Upper lobe of left lung (tissue), 4 donors: Measurements from ENCODE around the gene ATAD1.

Experiments used
- EP300 ChIP-seq, 4 donors: sonication (generic); formaldehyde crosslinking; IDR thresholded peaks; one replicate each; pipeline ENCODE4 v1.5.1; 2017; ENCODE audit warnings: antibody characterized with exemption in 4 of 4, control low read depth in 2 of 4
- POLR2A ChIP-seq, 4 donors: fragments of 450-650 bp; IDR thresholded peaks; one replicate each; pipeline ENCODE4 v1.5.1; 2016 to 2017; ENCODE audit warnings: antibody characterized with exemption in 4 of 4, mild to moderate bottlenecking in 2 of 4
- POLR2AphosphoS5 ChIP-seq, 2 donors: sonication (generic); formaldehyde crosslinking; IDR thresholded peaks; one replicate each; pipeline ENCODE4 v1.5.1; 2017; ENCODE audit warnings: antibody characterized with exemption in 2 of 2
- TF ChIP-seq, protein P1 (sequence below), 6 experiments: fragments of 450-650 bp in 4 of 6; fragments of 200-600 bp in 2 of 6; sonication (generic) in 2 of 6; IDR thresholded peaks; one replicate each; pipeline ENCODE4 v1.5.1; 2016 to 2019; ENCODE audit warnings: antibody characterized with exemption in 6 of 6

DNA sequence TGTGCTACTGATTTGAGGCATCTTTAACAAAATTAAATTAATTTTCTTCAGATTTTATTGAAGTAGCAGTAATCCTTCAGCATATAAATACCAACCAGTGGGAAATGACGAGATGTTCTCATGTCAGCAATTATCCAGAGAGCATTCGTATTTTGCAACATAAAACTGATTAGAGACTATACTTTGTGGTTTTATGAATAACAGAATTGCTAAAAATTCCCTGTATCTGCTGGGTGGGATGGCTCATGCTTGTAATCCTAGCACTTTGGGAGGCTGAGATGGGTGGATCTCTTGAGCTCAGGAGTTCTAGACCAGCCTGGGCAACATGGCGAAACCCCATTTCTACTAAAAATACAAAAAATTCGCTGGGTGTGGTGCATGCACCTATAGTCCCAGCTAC lies 56.9 kb downstream of the ATAD1 start:
- TF ChIP-seq POLR2A (IDR thresholded peaks at IDR 0.05) (no peak), EP300 (IDR thresholded peaks at IDR 0.05) (no peak), POLR2AphosphoS5 (IDR thresholded peaks at IDR 0.05) (no peak)
- TF ChIP-seq, protein P1, sequence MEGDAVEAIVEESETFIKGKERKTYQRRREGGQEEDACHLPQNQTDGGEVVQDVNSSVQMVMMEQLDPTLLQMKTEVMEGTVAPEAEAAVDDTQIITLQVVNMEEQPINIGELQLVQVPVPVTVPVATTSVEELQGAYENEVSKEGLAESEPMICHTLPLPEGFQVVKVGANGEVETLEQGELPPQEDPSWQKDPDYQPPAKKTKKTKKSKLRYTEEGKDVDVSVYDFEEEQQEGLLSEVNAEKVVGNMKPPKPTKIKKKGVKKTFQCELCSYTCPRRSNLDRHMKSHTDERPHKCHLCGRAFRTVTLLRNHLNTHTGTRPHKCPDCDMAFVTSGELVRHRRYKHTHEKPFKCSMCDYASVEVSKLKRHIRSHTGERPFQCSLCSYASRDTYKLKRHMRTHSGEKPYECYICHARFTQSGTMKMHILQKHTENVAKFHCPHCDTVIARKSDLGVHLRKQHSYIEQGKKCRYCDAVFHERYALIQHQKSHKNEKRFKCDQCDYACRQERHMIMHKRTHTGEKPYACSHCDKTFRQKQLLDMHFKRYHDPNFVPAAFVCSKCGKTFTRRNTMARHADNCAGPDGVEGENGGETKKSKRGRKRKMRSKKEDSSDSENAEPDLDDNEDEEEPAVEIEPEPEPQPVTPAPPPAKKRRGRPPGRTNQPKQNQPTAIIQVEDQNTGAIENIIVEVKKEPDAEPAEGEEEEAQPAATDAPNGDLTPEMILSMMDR (IDR thresholded peaks at IDR 0.05) = no peak
